ENCODE results near the gene SLC2A8.
A peak's percentile ranks its signal among the peaks of the same experiment; 100 is the strongest.

Gene SLC2A8

DNA sequence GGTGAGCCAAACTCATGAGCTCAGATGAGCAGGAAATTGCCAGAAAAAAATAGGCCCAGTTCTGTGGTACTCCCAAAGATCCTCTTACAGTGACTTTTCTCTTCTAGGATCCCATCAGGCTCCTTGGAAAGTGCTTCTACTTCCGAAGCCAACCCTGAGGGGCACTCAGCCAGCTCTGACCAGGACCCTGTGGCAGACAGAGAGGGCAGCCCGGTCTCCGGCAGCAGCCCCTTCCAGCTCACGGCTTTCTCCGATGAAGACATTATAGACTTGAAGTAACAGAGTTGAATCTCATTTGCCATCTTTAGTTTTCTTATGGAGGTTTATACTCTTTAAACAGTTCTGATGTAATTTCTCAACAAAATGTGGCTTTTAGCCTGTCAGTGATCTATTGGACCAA lies 4.0 kb upstream of the SLC2A8 start:
- H3K27ac ChIP-seq, result no peak overlapping the region
- TF ChIP-seq, protein P1, sequence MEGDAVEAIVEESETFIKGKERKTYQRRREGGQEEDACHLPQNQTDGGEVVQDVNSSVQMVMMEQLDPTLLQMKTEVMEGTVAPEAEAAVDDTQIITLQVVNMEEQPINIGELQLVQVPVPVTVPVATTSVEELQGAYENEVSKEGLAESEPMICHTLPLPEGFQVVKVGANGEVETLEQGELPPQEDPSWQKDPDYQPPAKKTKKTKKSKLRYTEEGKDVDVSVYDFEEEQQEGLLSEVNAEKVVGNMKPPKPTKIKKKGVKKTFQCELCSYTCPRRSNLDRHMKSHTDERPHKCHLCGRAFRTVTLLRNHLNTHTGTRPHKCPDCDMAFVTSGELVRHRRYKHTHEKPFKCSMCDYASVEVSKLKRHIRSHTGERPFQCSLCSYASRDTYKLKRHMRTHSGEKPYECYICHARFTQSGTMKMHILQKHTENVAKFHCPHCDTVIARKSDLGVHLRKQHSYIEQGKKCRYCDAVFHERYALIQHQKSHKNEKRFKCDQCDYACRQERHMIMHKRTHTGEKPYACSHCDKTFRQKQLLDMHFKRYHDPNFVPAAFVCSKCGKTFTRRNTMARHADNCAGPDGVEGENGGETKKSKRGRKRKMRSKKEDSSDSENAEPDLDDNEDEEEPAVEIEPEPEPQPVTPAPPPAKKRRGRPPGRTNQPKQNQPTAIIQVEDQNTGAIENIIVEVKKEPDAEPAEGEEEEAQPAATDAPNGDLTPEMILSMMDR (IDR thresholded peaks at IDR 0.05), result no peak
- no peak for DNase-seq (ENCODE audit: low spot score)
- no peak overlapping the region for H3K4me3 ChIP-seq

DNA sequence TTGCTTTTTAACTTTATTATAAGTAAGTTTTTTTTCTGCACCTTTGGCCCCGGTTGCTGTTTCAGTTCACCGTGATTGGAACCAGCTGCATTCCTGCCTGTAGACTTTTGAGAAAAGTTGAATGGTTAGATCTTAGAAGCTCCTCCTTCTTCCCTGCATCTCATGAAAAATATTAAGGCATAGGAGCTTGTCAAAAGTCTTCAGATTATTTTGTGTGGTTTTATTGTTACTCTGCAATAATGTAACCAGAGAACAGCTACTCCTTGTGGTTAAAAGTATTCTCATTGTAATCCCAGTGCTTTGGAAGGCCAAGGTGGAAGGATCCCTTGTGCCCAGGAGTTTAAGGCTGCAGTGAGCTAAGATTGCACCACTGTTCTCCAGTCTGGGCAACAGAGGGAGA lies 3.3 kb upstream of the SLC2A8 start:
- H3K27ac ChIP-seq, result no peak overlapping the region
- TF ChIP-seq, protein P1 (IDR thresholded peaks at IDR 0.05), result no peak
- DNase-seq (ENCODE audit: low spot score), result peak; percentile 7
- H3K4me3 ChIP-seq, result no peak overlapping the region

DNA sequence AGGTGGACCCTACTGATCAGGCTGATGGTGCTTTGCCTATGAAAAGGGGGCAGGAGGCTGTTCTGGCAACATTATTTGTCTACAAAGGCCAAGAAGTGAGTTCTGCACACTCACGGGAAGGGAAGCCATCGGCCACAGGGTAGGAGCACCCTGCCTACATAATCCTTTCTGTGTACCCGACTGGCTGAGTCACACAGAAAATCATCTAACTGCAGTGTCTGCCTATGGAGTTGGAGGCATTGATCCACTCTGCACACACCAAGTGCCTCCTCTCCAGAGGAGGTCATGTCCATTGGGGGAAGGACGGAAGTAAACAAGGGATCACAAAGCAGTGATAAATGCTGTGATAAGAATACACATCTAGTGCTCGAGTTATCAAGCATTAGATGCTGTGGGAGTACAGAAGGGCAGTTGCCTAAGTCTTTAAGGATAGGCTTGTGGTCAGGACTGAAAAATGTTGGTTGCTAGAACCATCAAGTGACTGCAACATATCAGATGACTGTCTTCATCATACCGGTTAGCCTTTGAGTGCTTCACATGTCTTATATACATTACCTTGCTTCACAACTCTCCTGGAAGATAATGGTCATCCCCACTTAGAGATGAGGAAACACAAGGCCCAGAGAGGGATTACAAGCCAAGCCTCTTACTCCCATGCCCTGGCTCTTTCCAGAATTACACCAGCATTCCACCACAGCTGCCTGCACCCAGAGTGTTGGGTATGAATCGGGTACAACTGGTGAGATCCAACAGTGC lies 1.3 kb upstream of the SLC2A8 start:
- no peak overlapping the region for H3K27ac ChIP-seq
- DNase-seq (ENCODE audit: low spot score), result no peak
- TF ChIP-seq, protein P1 (IDR thresholded peaks at IDR 0.05), result no peak
- peak overlapping the region; percentile 99 for H3K4me3 ChIP-seq

DNA sequence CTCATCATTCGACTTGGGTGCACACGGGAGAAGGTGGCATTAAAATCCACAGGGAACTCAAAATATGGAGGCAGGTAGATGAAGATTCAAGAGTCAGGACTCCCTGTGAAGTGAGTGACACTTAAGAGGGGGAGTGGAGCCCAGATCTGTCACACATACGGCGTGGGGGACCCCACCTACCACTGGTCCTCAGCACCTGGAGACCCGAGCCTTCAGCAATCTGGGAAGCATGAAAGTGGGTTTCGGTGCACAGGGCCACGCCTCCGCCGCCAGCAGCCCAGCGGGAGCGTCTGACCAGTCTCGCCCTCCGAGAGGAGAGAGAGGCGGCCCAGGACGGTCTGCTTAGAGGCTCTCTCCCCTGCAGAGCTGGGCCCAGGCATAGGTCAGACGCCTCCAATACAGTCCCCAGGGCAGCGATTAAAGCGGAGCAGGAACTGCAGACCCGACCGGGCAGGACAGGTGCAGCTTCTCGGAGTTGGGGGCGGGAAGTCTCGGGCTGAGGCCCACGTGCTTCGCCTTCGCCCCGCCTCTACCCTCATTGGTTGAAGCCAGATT lies 639 bp upstream of the SLC2A8 start:
- no peak for DNase-seq (ENCODE audit: low spot score)
- peak overlapping the region in 1 of 2 donors; percentile 53 for H3K27ac ChIP-seq
- TF ChIP-seq, protein P1 (IDR thresholded peaks at IDR 0.05), result no peak
- H3K4me3 ChIP-seq, result peak overlapping the region; percentile 99

DNA sequence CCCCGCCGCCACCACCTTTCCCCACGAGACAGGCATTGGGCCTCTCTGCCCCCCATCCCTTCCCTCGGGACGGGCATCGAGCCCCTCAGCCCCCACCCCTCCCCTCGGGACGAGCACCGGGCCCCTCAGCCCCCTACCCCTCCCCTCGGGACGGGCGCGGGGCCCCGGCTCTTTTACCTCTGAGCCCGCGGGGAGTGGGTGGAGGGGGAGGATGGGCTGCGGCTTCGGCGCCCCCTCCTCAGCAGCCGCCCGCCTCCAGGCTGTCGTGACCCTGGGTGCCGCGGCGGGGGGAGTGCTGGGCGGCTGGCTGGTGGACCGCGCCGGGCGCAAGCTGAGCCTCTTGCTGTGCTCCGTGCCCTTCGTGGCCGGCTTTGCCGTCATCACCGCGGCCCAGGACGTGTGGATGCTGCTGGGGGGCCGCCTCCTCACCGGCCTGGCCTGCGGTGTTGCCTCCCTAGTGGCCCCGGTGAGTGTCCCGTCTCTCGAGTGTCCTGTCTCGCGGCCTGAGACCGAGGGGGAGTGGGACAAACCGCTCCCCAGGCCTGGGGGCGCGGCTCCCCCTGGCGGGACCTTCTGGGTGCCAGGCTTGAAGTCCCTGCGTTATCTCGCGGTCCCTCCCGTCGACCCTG lies 791 bp downstream of the SLC2A8 start:
- Histone ChIP-seq H3K27ac (peak overlapping the region; percentile 74 to 95), H3K4me3 (peak overlapping the region; percentile 99)
- TF ChIP-seq, protein P1 (IDR thresholded peaks at IDR 0.05), result peak; percentile 19
- no peak for DNase-seq (ENCODE audit: low spot score)

DNA sequence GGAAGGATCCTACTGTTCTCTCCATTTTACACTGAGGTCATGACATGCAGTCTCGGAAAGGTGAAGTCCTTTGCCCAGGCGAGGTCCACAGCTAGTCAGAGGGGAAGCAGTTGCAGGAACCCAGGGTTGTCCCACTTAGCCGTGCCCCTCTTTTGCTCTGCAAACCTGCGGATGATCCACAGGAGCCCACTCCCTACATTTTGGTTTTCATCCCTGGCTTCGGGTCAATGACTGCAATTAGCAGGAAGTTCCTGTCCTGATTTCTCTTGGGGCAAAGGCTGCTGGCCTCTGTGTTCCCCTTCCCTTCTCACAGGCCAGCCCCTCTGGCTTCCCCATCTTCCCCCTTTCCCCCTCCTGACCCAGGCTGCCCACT lies 1.3 kb downstream of the SLC2A8 start:
- peak overlapping the region; percentile 99 for H3K4me3 ChIP-seq
- TF ChIP-seq, protein P1 (IDR thresholded peaks at IDR 0.05), result no peak
- DNase-seq (ENCODE audit: low spot score), result no peak
- H3K27ac ChIP-seq, result peak overlapping the region in 1 of 2 donors; percentile 95
